Esophagus muscularis mucosa (tissue), 4 donors: ENCODE results near the gene OR6B2. TPM values are rescaled to one million over a fixed set of nuclear protein-coding genes. Genes with fewer than 3 reads are reported as not detected.

Experiments used
- DNase-seq: peaks from one replicate; pipeline ENCODE4 v3.0.0-alpha.2; 2017; ENCODE audit errors: extremely low spot score
- H3K27ac ChIP-seq, 4 donors: fragments of 200-600 bp; sonication (generic); replicated peaks in 1 of 4; 1 replicate in 3 of 4; 2 replicates in 1 of 4; pipeline ENCODE4 v1.5.1; 2016 to 2019; ENCODE audit warnings: mild to moderate bottlenecking in 1 of 4
- H3K27me3 ChIP-seq, 4 donors: fragments of 200-600 bp; sonication (generic); one replicate each; pipeline versions ENCODE4 v1.5.1 to v1.6.0; 2016 to 2019
- H3K36me3 ChIP-seq, 4 donors: fragments of 200-600 bp; sonication (generic); one replicate each; pipeline ENCODE4 v1.5.1; 2016 to 2019
- H3K4me1 ChIP-seq, 4 donors: fragments of 200-600 bp; sonication (generic); one replicate each; pipeline ENCODE4 v1.5.1; 2016 to 2019
- H3K4me3 ChIP-seq, 4 donors: fragments of 200-600 bp; sonication (generic); 1 replicate in 2 of 4; 2 replicates in 2 of 4; pipeline ENCODE4 v1.5.1; 2016 to 2019; ENCODE audit warnings: mild to moderate bottlenecking in 4 of 4, moderate library complexity in 1 of 4
- H3K9me3 ChIP-seq, 4 donors: fragments of 200-600 bp; sonication (generic); 1 replicate in 3 of 4; 2 replicates in 1 of 4; pipeline ENCODE4 v1.5.1; 2016 to 2019
- CTCF ChIP-seq, 3 experiments: fragments of 200-600 bp in 2 of 3; fragments of 450-650 bp in 1 of 3; sonication (generic) in 2 of 3; IDR thresholded peaks; one replicate each; pipeline ENCODE4 v1.5.1; 2017 to 2019; ENCODE audit warnings: antibody characterized with exemption in 3 of 3, mild to moderate bottlenecking in 2 of 3, moderate library complexity in 1 of 3
- EP300 ChIP-seq: sonication (generic); formaldehyde crosslinking; IDR thresholded peaks from one replicate; pipeline ENCODE4 v1.6.1; 2017; ENCODE audit warnings: antibody characterized with exemption
- POLR2A ChIP-seq: fragments of 450-650 bp; IDR thresholded peaks from one replicate; pipeline ENCODE4 v1.6.1; 2017; ENCODE audit warnings: antibody characterized with exemption, moderate library complexity, mild to moderate bottlenecking, low read depth
- POLR2AphosphoS5 ChIP-seq, 2 donors: sonication (generic); formaldehyde crosslinking; IDR thresholded peaks; one replicate each; pipeline ENCODE4 v1.6.1; 2017; ENCODE audit warnings: antibody characterized with exemption in 2 of 2
- WGBS: methylation state at CpG from one replicate; pipeline ENCODE4 v1.1.5; 2018; 5-methylcytosine and 5-hydroxymethylcytosine counted together
- intact Hi-C: fragments of 100-400 bp; cut with DNase I; formaldehyde crosslinking; loops from one replicate; pipeline ENCODE4 v1.15.1; 2023
- total RNA-seq, 4 donors: library from RNA; depleted of rRNA; stranded (reverse); fragments of >200 nt; gene quantifications; one replicate each; pipeline versions ENCODE4 v1.1.0 to v1.2.1, GENCODE V29; 2016

Gene OR6B2
- total RNA-seq, 4 donors from 2014 or later = not detected

DNA sequence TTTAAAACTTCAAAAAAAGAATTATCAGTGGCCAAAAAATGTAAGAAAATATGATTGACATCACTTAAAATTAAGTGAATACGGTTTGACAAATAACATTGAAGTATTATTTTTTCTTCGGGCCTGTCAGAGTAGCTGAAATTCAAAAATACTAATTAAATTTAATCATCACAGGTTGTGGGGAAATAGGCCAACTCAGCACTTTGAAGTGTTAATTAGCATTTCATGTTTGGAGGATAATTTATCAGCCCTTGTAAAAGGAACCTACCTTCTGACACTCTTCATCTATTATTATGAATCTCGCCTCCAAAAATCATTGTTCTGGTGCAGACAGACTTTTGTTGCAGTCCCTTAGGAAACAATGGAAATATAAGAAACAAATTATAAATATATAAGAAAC lies 40.7 kb upstream of the OR6B2 start:
- intact Hi-C loops = no loop called here
- peaks cover 0 to 18% (median 0%) of the 10 kb centered on the region in 4 donors for H3K27me3 ChIP-seq
- WGBS = 92% methylated on average over 3 of the region's 3 CpGs

DNA sequence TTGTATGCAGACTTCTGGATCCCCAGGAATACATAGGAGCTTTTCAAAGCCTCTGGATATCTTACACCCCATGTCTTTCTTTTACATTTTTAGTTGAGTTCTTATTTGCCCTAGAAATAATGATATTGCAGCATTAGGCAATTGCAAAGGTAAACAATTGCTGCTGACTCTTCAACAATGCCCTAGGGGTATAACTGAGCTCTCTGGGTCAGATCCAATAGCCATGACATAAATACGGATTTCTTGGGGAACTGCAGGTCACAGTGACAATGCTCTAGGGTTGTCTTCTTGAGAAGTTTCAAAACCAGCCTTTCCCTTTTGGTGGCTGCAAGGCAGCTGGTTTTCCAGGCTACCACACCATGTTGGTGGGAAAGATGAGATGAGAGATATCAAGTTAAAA lies 39.6 kb upstream of the OR6B2 start:
- no peaks in the 10 kb centered on the region for H3K4me1 ChIP-seq
- no peak overlapping the region for H3K27ac ChIP-seq
- H3K9me3 ChIP-seq = peaks cover 0 to 9% (median 4%) of the 10 kb centered on the region in 4 donors
- TF ChIP-seq EP300 (no peak), POLR2AphosphoS5 (IDR thresholded peaks at IDR 0.05) (no peak), POLR2A (no peak), CTCF (IDR thresholded peaks at IDR 0.05) (no peak)
- DNase-seq = no peak
- no peaks in the 10 kb centered on the region for H3K36me3 ChIP-seq
- intact Hi-C loops = no loop called here
- no peak overlapping the region for H3K4me3 ChIP-seq
- WGBS = 50% methylated on average over 1 of the region's 1 CpG
- peaks cover 0 to 13% (median 0%) of the 10 kb centered on the region in 4 donors for H3K27me3 ChIP-seq

More for the DNA sequence above, 40.7 kb upstream of the OR6B2 start:
- TF ChIP-seq POLR2AphosphoS5 (IDR thresholded peaks at IDR 0.05) = no peak
- TF ChIP-seq POLR2A = no peak
- no peak for TF ChIP-seq CTCF (IDR thresholded peaks at IDR 0.05)
- Histone ChIP-seq H3K4me1 (no peaks in the 10 kb centered on the region), H3K4me3 (no peak overlapping the region), H3K36me3 (no peaks in the 10 kb centered on the region), H3K9me3 (peaks cover 0 to 10% (median 4%) of the 10 kb centered on the region in 4 donors), H3K27ac (no peak overlapping the region)
- DNase-seq = no peak

DNA sequence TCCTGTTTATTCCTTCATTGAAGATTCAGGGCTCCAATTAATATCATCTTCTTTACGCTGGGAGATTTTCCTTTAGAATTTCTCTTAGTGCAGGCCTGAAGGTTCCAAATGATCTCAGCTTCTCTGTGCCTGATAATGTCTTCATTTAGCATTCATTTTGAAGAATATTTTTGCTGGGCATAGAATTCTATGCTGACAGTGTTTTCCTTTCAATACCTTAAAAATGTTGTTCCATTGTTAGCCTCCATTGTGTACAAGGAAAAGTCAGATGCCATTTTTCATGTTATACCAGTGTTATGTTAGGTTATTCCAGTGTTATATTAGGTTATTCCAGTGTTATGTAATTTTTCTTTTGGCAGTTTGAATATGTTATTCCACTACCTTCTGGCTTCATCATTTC lies 38.0 kb upstream of the OR6B2 start:
- H3K27me3 ChIP-seq = no peaks in the 10 kb centered on the region

GRCh38 chr2:240066489-240066888 lies 36.3 kb upstream of the OR6B2 start:
- intact Hi-C loops = no loop called here
- H3K27ac ChIP-seq = no peak overlapping the region
- WGBS = 65% methylated on average over 5 of the region's 5 CpGs

More for the DNA sequence above, 38.0 kb upstream of the OR6B2 start:
- H3K9me3 ChIP-seq = peaks cover 0 to 9% (median 4%) of the 10 kb centered on the region in 4 donors
- H3K27ac ChIP-seq = no peak overlapping the region
- H3K4me3 ChIP-seq = no peak overlapping the region
- 94% methylated on average over 1 of the region's 1 CpG for WGBS
- H3K4me1 ChIP-seq = no peaks in the 10 kb centered on the region
- DNase-seq = no peak
- no peaks in the 10 kb centered on the region for H3K36me3 ChIP-seq
- TF ChIP-seq CTCF (IDR thresholded peaks at IDR 0.05) = no peak
- TF ChIP-seq POLR2A = no peak
- TF ChIP-seq EP300 = no peak
- TF ChIP-seq POLR2AphosphoS5 (IDR thresholded peaks at IDR 0.05) = no peak
- intact Hi-C loops = no loop called here

More at GRCh38 chr2:240066489-240066888, 36.3 kb upstream of the OR6B2 start:
- TF ChIP-seq POLR2A (no peak), EP300 (no peak), CTCF (IDR thresholded peaks at IDR 0.05) (no peak), POLR2AphosphoS5 (IDR thresholded peaks at IDR 0.05) (no peak)
- Histone ChIP-seq H3K9me3 (peaks cover 0 to 14% (median 4%) of the 10 kb centered on the region in 4 donors), H3K36me3 (no peaks in the 10 kb centered on the region), H3K4me1 (no peaks in the 10 kb centered on the region), H3K4me3 (no peak overlapping the region), H3K27me3 (no peaks in the 10 kb centered on the region)
- DNase-seq = no peak
